Suprapubic skin (tissue), 4 donors: ENCODE measurements around the gene PRSS53. TPM values are rescaled to one million over a fixed set of nuclear protein-coding genes. Genes with fewer than 3 reads are reported as not detected.
"Not testable (repeated sequence)": the region's sequence is repeated elsewhere in the genome, so short reads cannot be mapped to it uniquely, and the experiment has no call there.

Experiments
- DNase-seq, 2 donors: peaks; one replicate each; pipeline ENCODE4 v3.0.0-alpha.2; 2019; ENCODE audit warnings: low spot score in 2 of 2
- H3K27ac ChIP-seq: fragments of 200-600 bp; sonication (generic); one replicate; pipeline ENCODE4 v1.5.1; 2019
- H3K27me3 ChIP-seq: fragments of 200-600 bp; sonication (generic); one replicate; pipeline ENCODE4 v1.5.1; 2019
- H3K36me3 ChIP-seq: fragments of 200-600 bp; sonication (generic); one replicate; pipeline ENCODE4 v1.5.1; 2019
- H3K4me1 ChIP-seq: fragments of 200-600 bp; sonication (generic); one replicate; pipeline ENCODE4 v1.5.1; 2019
- H3K4me3 ChIP-seq: fragments of 200-600 bp; sonication (generic); one replicate; pipeline ENCODE4 v1.5.1; 2019; ENCODE audit warnings: mild to moderate bottlenecking
- H3K9me3 ChIP-seq: fragments of 200-600 bp; sonication (generic); one replicate; pipeline ENCODE4 v1.5.1; 2019
- CTCF ChIP-seq, 2 donors: fragments of 200-600 bp in 1 of 2; fragments of 450-650 bp in 1 of 2; sonication (generic) in 1 of 2; IDR thresholded peaks; one replicate each; pipeline ENCODE4 v1.5.1; 2016 to 2019; ENCODE audit warnings: antibody characterized with exemption in 2 of 2, mild to moderate bottlenecking in 1 of 2, moderate library complexity in 1 of 2
- EP300 ChIP-seq: sonication (generic); formaldehyde crosslinking; IDR thresholded peaks from one replicate; pipeline ENCODE4 v1.6.1; 2017; ENCODE audit warnings: antibody characterized with exemption
- POLR2A ChIP-seq, 2 donors: fragments of 450-650 bp; IDR thresholded peaks; one replicate each; pipeline ENCODE4 v1.6.1; 2017; ENCODE audit warnings: antibody characterized with exemption in 2 of 2, mild to moderate bottlenecking in 2 of 2, moderate library complexity in 2 of 2
- POLR2AphosphoS5 ChIP-seq, 3 donors: sonication (generic); formaldehyde crosslinking; IDR thresholded peaks; one replicate each; pipeline ENCODE4 v1.6.1; 2017; ENCODE audit warnings: antibody characterized with exemption in 3 of 3
- WGBS: methylation state at CpG from one replicate; pipeline ENCODE4 v1.1.5; 2018; 5-methylcytosine and 5-hydroxymethylcytosine counted together
- total RNA-seq, 4 donors: library from RNA; depleted of rRNA; stranded (reverse); fragments of >200 nt; gene quantifications; one replicate each; pipeline ENCODE4 v1.1.0, GENCODE V29; 2016

PRSS53 gene
- total RNA-seq, 4 donors from 2014 or later, result 2.0 to 10.0 (median 5.1) TPM

- H3K4me1 ChIP-seq, result peaks cover 67% of the 10 kb centered on the region
- DNase-seq, result no peak
Observed at GRCh38 chr16:31108794-31109558, 20.2 kb upstream of the PRSS53 start.

GRCh38 chr16:31108035-31108793 is 19.5 kb upstream of the PRSS53 start, which contains the start of gene BCKDK:
Gene BCKDK (plus strand): TSS chr16:31108386. CDS start chr16:31109224, 838 bp downstream.
- Histone ChIP-seq H3K27me3 (no peaks in the 10 kb centered on the region), H3K4me3 (peak within 1 kb of the TSS; percentile 100), H3K4me1 (peaks cover 59% of the 10 kb centered on the region), H3K27ac (peak within 1 kb of the TSS; percentile 89), H3K9me3 (no peaks in the 10 kb centered on the region), H3K36me3 (peaks cover 34% of the 10 kb centered on the region)
- no peak for DNase-seq
- 29% methylated on average over 6 of the region's 68 CpGs for WGBS
- peak in 1 of 3 donors; percentile 44 for TF ChIP-seq POLR2AphosphoS5 (IDR thresholded peaks at IDR 0.05)
- no peak for TF ChIP-seq EP300

More at GRCh38 chr16:31108794-31109558, 20.2 kb upstream of the PRSS53 start:
- 57% methylated on average over 34 of the region's 57 CpGs for WGBS
- H3K27ac ChIP-seq, result peak overlapping the region; percentile 89
- H3K36me3 ChIP-seq, result peaks cover 34% of the 10 kb centered on the region
- H3K4me3 ChIP-seq, result peak overlapping the region; percentile 100
- TF ChIP-seq POLR2AphosphoS5 (IDR thresholded peaks at IDR 0.05) (no peak), CTCF (IDR thresholded peaks at IDR 0.05) (no peak), POLR2A (IDR thresholded peaks at IDR 0.05) (no peak), EP300 (no peak)
- no peaks in the 10 kb centered on the region for H3K27me3 ChIP-seq
- no peaks in the 10 kb centered on the region for H3K9me3 ChIP-seq

- no peaks in the 10 kb centered on the region for H3K27me3 ChIP-seq
- H3K4me3 ChIP-seq, result no peak overlapping the region
- H3K4me1 ChIP-seq, result peaks cover 52% of the 10 kb centered on the region
- TF ChIP-seq EP300 (no peak), POLR2A (IDR thresholded peaks at IDR 0.05) (no peak), CTCF (IDR thresholded peaks at IDR 0.05) (no peak), POLR2AphosphoS5 (IDR thresholded peaks at IDR 0.05) (no peak)
- no peaks in the 10 kb centered on the region for H3K9me3 ChIP-seq
- peaks cover 32% of the 10 kb centered on the region for H3K36me3 ChIP-seq
- no peak for DNase-seq
- H3K27ac ChIP-seq, result no peak overlapping the region
- 95% methylated on average over 6 of the region's 6 CpGs for WGBS
Observed at GRCh38 chr16:31107465-31107867, 18.7 kb upstream of the PRSS53 start.

GRCh38 chr16:31106509-31107464 is 18.0 kb upstream of the PRSS53 start:
- no peak overlapping the region for H3K27ac ChIP-seq
- no peaks in the 10 kb centered on the region for H3K27me3 ChIP-seq
- 90% methylated on average over 28 of the region's 28 CpGs for WGBS
- H3K36me3 ChIP-seq, result peaks cover 25% of the 10 kb centered on the region
- H3K9me3 ChIP-seq, result no peaks in the 10 kb centered on the region
- DNase-seq, result no peak
- H3K4me1 ChIP-seq, result peaks cover 45% of the 10 kb centered on the region
- TF ChIP-seq CTCF (IDR thresholded peaks at IDR 0.05) (no peak), EP300 (no peak), POLR2AphosphoS5 (IDR thresholded peaks at IDR 0.05) (no peak), POLR2A (IDR thresholded peaks at IDR 0.05) (no peak)
- no peak overlapping the region for H3K4me3 ChIP-seq

- peaks cover 15% of the 10 kb centered on the region for H3K36me3 ChIP-seq
- H3K27ac ChIP-seq, result no peak overlapping the region
- no peaks in the 10 kb centered on the region for H3K9me3 ChIP-seq
- peak; percentile 92 to 95 for DNase-seq
- no peak for TF ChIP-seq EP300
- TF ChIP-seq POLR2A (IDR thresholded peaks at IDR 0.05), result no peak
- peak in 2 of 3 donors; percentile 57 to 61 for TF ChIP-seq POLR2AphosphoS5 (IDR thresholded peaks at IDR 0.05)
- TF ChIP-seq CTCF (IDR thresholded peaks at IDR 0.05), result peak; percentile 67 to 84
- no peaks in the 10 kb centered on the region for H3K27me3 ChIP-seq
- 9% methylated on average over 33 of the region's 33 CpGs for WGBS
- peaks cover 35% of the 10 kb centered on the region for H3K4me1 ChIP-seq
- H3K4me3 ChIP-seq, result peak overlapping the region; percentile 29
Observed at GRCh38 chr16:31105677-31106213, 17.0 kb upstream of the PRSS53 start.

- 87% methylated on average over 13 of the region's 13 CpGs for WGBS
- DNase-seq, H3K36me3 ChIP-seq, H3K9me3 ChIP-seq, H3K27me3 ChIP-seq, H3K4me3 ChIP-seq, H3K4me1 ChIP-seq, H3K27ac ChIP-seq: not testable (repeated sequence)
Observed at GRCh38 chr16:31100876-31101641, 12.3 kb upstream of the PRSS53 start.
